Loucy (cell line): ENCODE data around the gene PBRM1.

Source experiments
- H2AFZ ChIP-seq: fragments of 200-600 bp; sonication (generic); 2 replicates; pipeline ENCODE4 v1.6.0; 2016; ENCODE audit warnings: antibody characterized with exemption, mild to moderate bottlenecking, low read length, moderate library complexity
- H3F3A ChIP-seq: fragments of 200-600 bp; 2 replicates; pipeline ENCODE4 v1.6.0; 2016; ENCODE audit warnings: antibody characterized with exemption, low read depth, mild to moderate bottlenecking
- H3K27me3 ChIP-seq: fragments of 200-600 bp; sonication (generic); 2 replicates; pipeline ENCODE4 v1.6.1; 2014; ENCODE audit warnings: low read length, mild to moderate bottlenecking; ENCODE audit not compliant: insufficient read depth, poor library complexity, severe bottlenecking
- H3K36me3 ChIP-seq: fragments of 200-600 bp; sonication (generic); 2 replicates; pipeline ENCODE4 v1.6.1; 2016; ENCODE audit warnings: low read length; ENCODE audit not compliant: insufficient read depth
- H3K4me1 ChIP-seq: fragments of 200-600 bp; sonication (generic); 2 replicates; pipeline ENCODE4 v1.5.1; 2014; ENCODE audit warnings: low read length, mild to moderate bottlenecking; ENCODE audit not compliant: insufficient read depth, poor library complexity, severe bottlenecking
- H3K4me2 ChIP-seq: fragments of 200-600 bp; sonication (generic); 2 replicates; pipeline ENCODE4 v1.6.0; 2014; ENCODE audit warnings: antibody characterized with exemption, low read length, low read depth, mild to moderate bottlenecking; ENCODE audit not compliant: poor library complexity, severe bottlenecking
- H3K4me3 ChIP-seq: fragments of 200-600 bp; sonication (generic); 2 replicates; pipeline ENCODE4 v1.5.1; 2014; ENCODE audit warnings: low read length, mild to moderate bottlenecking, mixed read lengths; ENCODE audit not compliant: poor library complexity, severe bottlenecking
- H3K79me2 ChIP-seq: fragments of 200-600 bp; sonication (generic); 2 replicates; pipeline ENCODE4 v1.6.1; 2014; ENCODE audit warnings: low read length; ENCODE audit not compliant: insufficient read depth
- H3K9ac ChIP-seq: fragments of 200-600 bp; sonication (generic); 2 replicates; pipeline ENCODE4 v1.6.0; 2014; ENCODE audit warnings: mild to moderate bottlenecking, low read depth, low read length, moderate library complexity; ENCODE audit not compliant: poor library complexity, severe bottlenecking
- H3K9me2 ChIP-seq: fragments of 200-600 bp; sonication (generic); replicated peaks from 2 replicates; pipeline ENCODE4 v1.6.1; 2016; ENCODE audit warnings: low read depth, low read length, mixed read lengths
- H3K9me3 ChIP-seq: fragments of 200-600 bp; sonication (generic); 2 replicates; pipeline ENCODE4 v1.6.1; 2014; ENCODE audit warnings: mild to moderate bottlenecking, antibody characterized with exemption, low read length, low read depth; ENCODE audit not compliant: insufficient read depth
- H4K20me1 ChIP-seq: fragments of 200-600 bp; sonication (generic); 2 replicates; pipeline ENCODE4 v1.6.0; 2014; ENCODE audit warnings: antibody characterized with exemption, low read length, mild to moderate bottlenecking; ENCODE audit not compliant: insufficient read depth, poor library complexity, severe bottlenecking
- CTCF ChIP-seq: fragments of 200-600 bp; sonication (generic); conservative IDR thresholded peaks from 2 replicates; pipeline ENCODE4 v1.5.1; 2014; ENCODE audit warnings: mild to moderate bottlenecking, antibody characterized with exemption, low read length
- EZH2phosphoT487 ChIP-seq: fragments of 200-600 bp; IDR thresholded peaks from 2 replicates; pipeline ENCODE4 v1.6.1; 2018; ENCODE audit warnings: antibody characterized with exemption, mild to moderate bottlenecking, moderate library complexity, borderline replicate concordance

PBRM1 gene

GRCh38 chr3:52685709-52686691 lies at the start of gene PBRM1, which contains the start of gene GNL3:
TSS of gene PBRM1 (minus strand) at chr3:52685913.
TSS of gene GNL3 (plus strand) at chr3:52686032. CDS start at chr3:52686093, 61 bp downstream.
- TF ChIP-seq CTCF = no peak
- no peak for TF ChIP-seq EZH2phosphoT487
- Histone ChIP-seq H3K9me2 (no peaks in the 10 kb centered on the region), H3F3A (0 out of 2 replicates have a peak, but pooled peaks cover 3% of the 10 kb centered on the region), H3K79me2 (peaks cover 93% of the 10 kb centered on the region), H4K20me1 (peaks cover 65% of the 10 kb centered on the region), H3K4me1 (peaks cover 66% of the 10 kb centered on the region), H3K9me3 (no peaks in the 10 kb centered on the region), H2AFZ (peak within 1 kb of the TSS; percentile 89), H3K4me2 (peak within 1 kb of the TSS; percentile 99), H3K27me3 (no peaks in the 10 kb centered on the region), H3K9ac (peak within 1 kb of the TSS; percentile 95), H3K36me3 (peaks cover 36% of the 10 kb centered on the region), H3K4me3 (peak within 1 kb of the TSS; percentile 95)

- Histone ChIP-seq H3K4me3 (no peak overlapping the region), H3K9me3 (peaks cover 6% of the 10 kb centered on the region; the same call in 1 of the 2 replicates), H3K4me1 (peaks cover 5% of the 10 kb centered on the region), H3K27me3 (no peaks in the 10 kb centered on the region), H3K36me3 (peaks cover 18% of the 10 kb centered on the region; the same call in 1 of the 2 replicates), H4K20me1 (no peaks in the 10 kb centered on the region), H3K79me2 (no peaks in the 10 kb centered on the region), H3K9ac (no peak overlapping the region), H2AFZ (no peak overlapping the region), H3K9me2 (no peaks in the 10 kb centered on the region), H3K4me2 (no peak overlapping the region), H3F3A (no peaks in the 10 kb centered on the region)
- TF ChIP-seq CTCF = no peak
- no peak for TF ChIP-seq EZH2phosphoT487
Observed at GRCh38 chr3:52733256-52733891, 47.7 kb upstream of the PBRM1 start.

GRCh38 chr3:52731590-52731989 lies 45.9 kb upstream of the PBRM1 start:
- no peak for TF ChIP-seq CTCF
- no peak for TF ChIP-seq EZH2phosphoT487
- H3K36me3 ChIP-seq = peaks cover 18% of the 10 kb centered on the region; the same call in 1 of the 2 replicates

More at GRCh38 chr3:52731590-52731989, 45.9 kb upstream of the PBRM1 start:
- no peak overlapping the region for H3K4me2 ChIP-seq
- H3K9me2 ChIP-seq = no peaks in the 10 kb centered on the region
- no peak overlapping the region for H2AFZ ChIP-seq
- peaks cover 11% of the 10 kb centered on the region; the same call in 1 of the 2 replicates for H3K9me3 ChIP-seq
- H3K4me3 ChIP-seq = no peak overlapping the region
- no peaks in the 10 kb centered on the region for H3F3A ChIP-seq
- H3K27me3 ChIP-seq = no peaks in the 10 kb centered on the region
- no peaks in the 10 kb centered on the region for H3K79me2 ChIP-seq
- H4K20me1 ChIP-seq = no peaks in the 10 kb centered on the region
- peaks cover 5% of the 10 kb centered on the region for H3K4me1 ChIP-seq
- H3K9ac ChIP-seq = no peak overlapping the region
